Retina (tissue), 1 donor: ENCODE results near the gene ABR.

ENCODE experiments used
- DNase-seq: peaks from one replicate; pipeline ENCODE4 v3.0.0-alpha.2; 2016

ABR gene

GRCh38 chr17:1179818-1180742, at the start of gene ABR:
Gene ABR, minus strand, starts transcription at chr17:1179981. Its CDS starts 254 bp downstream, at chr17:1179727.
- DNase-seq: peak; percentile 69

GRCh38 chr17:1229349-1229899, 49.6 kb upstream of the ABR start:
- peak; percentile 61 for DNase-seq

GRCh38 chr17:1228781-1229348, 49.1 kb upstream of the ABR start:
- DNase-seq: peak; percentile 19

GRCh38 chr17:1227917-1228780, 48.4 kb upstream of the ABR start:
- peak; percentile 57 for DNase-seq

GRCh38 chr17:1227365-1227764, 47.6 kb upstream of the ABR start:
- no peak for DNase-seq

- DNase-seq: no peak
These were observed 46.5 kb upstream of the ABR start for GRCh38 chr17:1226308-1226707.

- DNase-seq: no peak
These were observed 44.5 kb upstream of the ABR start for GRCh38 chr17:1224330-1224729.

GRCh38 chr17:1223662-1224061, 43.9 kb upstream of the ABR start:
- DNase-seq: no peak

GRCh38 chr17:1222321-1222720, 42.5 kb upstream of the ABR start:
- DNase-seq: no peak

- DNase-seq: no peak
These were observed 41.4 kb upstream of the ABR start for GRCh38 chr17:1221209-1221608.

- DNase-seq: no peak
These were observed 40.6 kb upstream of the ABR start for GRCh38 chr17:1220346-1220745.

- DNase-seq: no peak
These were observed 37.3 kb upstream of the ABR start for GRCh38 chr17:1217089-1217385.

- peak; percentile 69 for DNase-seq
These were observed 36.7 kb upstream of the ABR start for GRCh38 chr17:1216217-1217088.

- no peak for DNase-seq
These were observed 33.2 kb upstream of the ABR start for GRCh38 chr17:1212946-1213345.

GRCh38 chr17:1211287-1211686, 31.5 kb upstream of the ABR start:
- DNase-seq: no peak

- no peak for DNase-seq
These were observed 29.2 kb upstream of the ABR start for GRCh38 chr17:1208966-1209365.

- DNase-seq: no peak
These were observed 26.4 kb upstream of the ABR start for GRCh38 chr17:1206026-1206777.

- DNase-seq: no peak
These were observed 24.1 kb upstream of the ABR start for GRCh38 chr17:1203967-1204291.

GRCh38 chr17:1203111-1203966, 23.6 kb upstream of the ABR start:
- peak; percentile 68 for DNase-seq

- no peak for DNase-seq
These were observed 22.5 kb upstream of the ABR start for GRCh38 chr17:1202291-1202690.
